Gastroesophageal sphincter (tissue), 3 donors: ENCODE results near the gene TEDDM1.

Experiments used
- POLR2A ChIP-seq, 2 donors: fragments of 450-650 bp; IDR thresholded peaks; one replicate each; pipeline ENCODE4 v1.6.1; 2017; ENCODE audit warnings: antibody characterized with exemption in 2 of 2, mild to moderate bottlenecking in 2 of 2, moderate library complexity in 1 of 2
- POLR2AphosphoS5 ChIP-seq: sonication (generic); formaldehyde crosslinking; IDR thresholded peaks from one replicate; pipeline ENCODE4 v1.6.1; 2017; ENCODE audit warnings: antibody characterized with exemption
- TF ChIP-seq, protein P1 (sequence below), 4 experiments: fragments of 200-600 bp in 2 of 4; fragments of 450-650 bp in 2 of 4; sonication (generic) in 1 of 4; IDR thresholded peaks; one replicate each; pipeline ENCODE4 v1.5.1; 2017 to 2019; ENCODE audit warnings: antibody characterized with exemption in 4 of 4, mild to moderate bottlenecking in 2 of 4, moderate library complexity in 2 of 4

DNA sequence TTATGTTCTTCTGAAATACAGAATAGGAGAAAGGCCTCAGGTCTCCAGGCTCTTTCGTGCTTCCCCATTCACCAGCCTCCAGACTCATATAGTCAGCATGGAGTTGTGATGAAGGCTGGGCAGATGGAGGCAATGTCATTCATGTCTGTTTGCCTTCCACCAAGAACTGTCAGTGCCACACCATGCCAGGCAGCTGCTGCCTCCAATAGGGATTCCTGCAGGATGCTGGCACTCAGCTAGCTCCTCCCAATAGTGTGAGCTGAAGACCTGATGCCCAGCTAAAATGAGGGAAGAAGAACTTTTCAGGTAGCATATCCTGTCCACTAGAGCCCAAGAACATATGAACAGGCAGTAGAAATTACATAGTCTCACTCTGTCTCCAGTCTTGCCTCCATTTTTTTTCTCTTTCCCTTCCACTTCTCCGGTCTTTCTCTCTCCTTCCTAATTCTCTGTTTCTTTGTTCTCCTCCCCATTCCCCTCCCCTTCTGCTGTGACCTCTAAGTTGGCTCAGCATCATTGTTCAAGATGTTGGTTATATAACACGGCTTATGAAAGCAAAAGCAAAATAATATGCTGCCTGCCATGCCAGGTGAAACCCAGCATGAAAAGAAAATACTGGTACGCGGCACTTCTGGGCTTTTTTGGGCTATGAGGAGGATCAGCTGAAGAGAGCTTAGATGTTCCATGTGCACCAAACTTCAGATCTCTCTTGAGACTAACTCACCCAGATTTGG, 26.2 kb downstream of the TEDDM1 start:
- TF ChIP-seq, protein P1, sequence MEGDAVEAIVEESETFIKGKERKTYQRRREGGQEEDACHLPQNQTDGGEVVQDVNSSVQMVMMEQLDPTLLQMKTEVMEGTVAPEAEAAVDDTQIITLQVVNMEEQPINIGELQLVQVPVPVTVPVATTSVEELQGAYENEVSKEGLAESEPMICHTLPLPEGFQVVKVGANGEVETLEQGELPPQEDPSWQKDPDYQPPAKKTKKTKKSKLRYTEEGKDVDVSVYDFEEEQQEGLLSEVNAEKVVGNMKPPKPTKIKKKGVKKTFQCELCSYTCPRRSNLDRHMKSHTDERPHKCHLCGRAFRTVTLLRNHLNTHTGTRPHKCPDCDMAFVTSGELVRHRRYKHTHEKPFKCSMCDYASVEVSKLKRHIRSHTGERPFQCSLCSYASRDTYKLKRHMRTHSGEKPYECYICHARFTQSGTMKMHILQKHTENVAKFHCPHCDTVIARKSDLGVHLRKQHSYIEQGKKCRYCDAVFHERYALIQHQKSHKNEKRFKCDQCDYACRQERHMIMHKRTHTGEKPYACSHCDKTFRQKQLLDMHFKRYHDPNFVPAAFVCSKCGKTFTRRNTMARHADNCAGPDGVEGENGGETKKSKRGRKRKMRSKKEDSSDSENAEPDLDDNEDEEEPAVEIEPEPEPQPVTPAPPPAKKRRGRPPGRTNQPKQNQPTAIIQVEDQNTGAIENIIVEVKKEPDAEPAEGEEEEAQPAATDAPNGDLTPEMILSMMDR (IDR thresholded peaks at IDR 0.05), result no peak
- TF ChIP-seq POLR2A (IDR thresholded peaks at IDR 0.05), result no peak
- no peak for TF ChIP-seq POLR2AphosphoS5
